Measurements from ENCODE around the gene DLG2. TPM values are rescaled to one million over a fixed set of nuclear protein-coding genes. Genes with fewer than 3 reads are reported as not detected.

The DLG2 gene
- total RNA-seq, 4 donors from 2014 or later, result 37.9 to 71.5 (median 44.9) TPM

DNA sequence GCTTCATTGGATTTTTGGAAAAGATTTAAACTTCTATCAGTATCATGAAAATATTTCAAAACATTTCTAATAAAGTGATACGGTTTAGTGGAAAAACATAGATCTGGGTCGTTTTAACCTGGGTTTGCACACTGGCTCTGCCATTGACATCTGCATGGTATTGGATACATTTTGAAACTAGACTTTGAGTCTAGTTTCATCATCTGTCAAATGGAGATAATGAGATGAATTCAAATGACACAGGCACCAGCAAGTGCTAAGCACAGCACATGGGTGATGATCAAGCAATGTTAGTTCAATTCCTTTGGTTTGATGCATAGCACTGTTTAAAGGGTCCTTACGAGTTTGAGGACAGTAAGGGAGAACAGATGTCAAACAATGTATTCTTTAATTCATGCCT lies 1522.0 kb downstream of the DLG2 start:
- Histone ChIP-seq H3K9me3 (no peaks in the 10 kb centered on the region), H3K27ac (no peak overlapping the region), H3K4me3 (no peak overlapping the region), H3K36me3 (no peaks in the 10 kb centered on the region), H3K4me1 (no peaks in the 10 kb centered on the region), H3K27me3 (no peaks in the 10 kb centered on the region)
- TF ChIP-seq, protein P1, sequence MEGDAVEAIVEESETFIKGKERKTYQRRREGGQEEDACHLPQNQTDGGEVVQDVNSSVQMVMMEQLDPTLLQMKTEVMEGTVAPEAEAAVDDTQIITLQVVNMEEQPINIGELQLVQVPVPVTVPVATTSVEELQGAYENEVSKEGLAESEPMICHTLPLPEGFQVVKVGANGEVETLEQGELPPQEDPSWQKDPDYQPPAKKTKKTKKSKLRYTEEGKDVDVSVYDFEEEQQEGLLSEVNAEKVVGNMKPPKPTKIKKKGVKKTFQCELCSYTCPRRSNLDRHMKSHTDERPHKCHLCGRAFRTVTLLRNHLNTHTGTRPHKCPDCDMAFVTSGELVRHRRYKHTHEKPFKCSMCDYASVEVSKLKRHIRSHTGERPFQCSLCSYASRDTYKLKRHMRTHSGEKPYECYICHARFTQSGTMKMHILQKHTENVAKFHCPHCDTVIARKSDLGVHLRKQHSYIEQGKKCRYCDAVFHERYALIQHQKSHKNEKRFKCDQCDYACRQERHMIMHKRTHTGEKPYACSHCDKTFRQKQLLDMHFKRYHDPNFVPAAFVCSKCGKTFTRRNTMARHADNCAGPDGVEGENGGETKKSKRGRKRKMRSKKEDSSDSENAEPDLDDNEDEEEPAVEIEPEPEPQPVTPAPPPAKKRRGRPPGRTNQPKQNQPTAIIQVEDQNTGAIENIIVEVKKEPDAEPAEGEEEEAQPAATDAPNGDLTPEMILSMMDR (IDR thresholded peaks at IDR 0.05), result no peak
- no peak for TF ChIP-seq POLR2A (IDR thresholded peaks at IDR 0.05)
- no peak for TF ChIP-seq POLR2AphosphoS5 (IDR thresholded peaks at IDR 0.05)
- no peak for TF ChIP-seq EP300 (IDR thresholded peaks at IDR 0.05)
- no peak for DNase-seq (ENCODE audit: low spot score in 2 of 2)
- 84% methylated on average over 3 of the region's 3 CpGs for WGBS

DNA sequence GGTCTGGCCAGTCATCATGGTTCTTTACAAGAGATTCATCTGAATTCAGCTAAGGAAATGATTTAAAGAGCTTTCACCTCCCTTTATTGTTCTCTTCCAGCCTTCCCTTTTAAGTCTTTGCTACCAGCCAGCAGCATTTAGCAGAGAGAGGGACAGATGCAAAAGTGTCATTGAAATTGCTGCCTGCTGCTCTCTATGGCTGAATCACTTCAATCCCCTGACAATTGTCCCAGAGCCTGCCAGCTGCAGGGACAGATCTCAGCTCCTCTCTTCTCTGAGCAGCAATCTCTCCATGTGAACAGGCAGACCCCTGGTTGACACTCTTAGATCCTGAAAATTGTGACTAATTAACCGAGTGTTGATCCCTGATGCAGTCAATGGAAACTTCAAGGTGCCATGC lies 1524.0 kb downstream of the DLG2 start:
- Histone ChIP-seq H3K27me3 (no peaks in the 10 kb centered on the region), H3K9me3 (no peaks in the 10 kb centered on the region), H3K27ac (no peak overlapping the region), H3K4me1 (no peaks in the 10 kb centered on the region), H3K4me3 (no peak overlapping the region), H3K36me3 (no peaks in the 10 kb centered on the region)
- TF ChIP-seq EP300 (IDR thresholded peaks at IDR 0.05) (no peak), POLR2AphosphoS5 (IDR thresholded peaks at IDR 0.05) (no peak)
- TF ChIP-seq, protein P1 (IDR thresholded peaks at IDR 0.05), result no peak
- no peak for DNase-seq (ENCODE audit: low spot score in 2 of 2)
- 71% methylated on average over 1 of the region's 1 CpG for WGBS

DNA sequence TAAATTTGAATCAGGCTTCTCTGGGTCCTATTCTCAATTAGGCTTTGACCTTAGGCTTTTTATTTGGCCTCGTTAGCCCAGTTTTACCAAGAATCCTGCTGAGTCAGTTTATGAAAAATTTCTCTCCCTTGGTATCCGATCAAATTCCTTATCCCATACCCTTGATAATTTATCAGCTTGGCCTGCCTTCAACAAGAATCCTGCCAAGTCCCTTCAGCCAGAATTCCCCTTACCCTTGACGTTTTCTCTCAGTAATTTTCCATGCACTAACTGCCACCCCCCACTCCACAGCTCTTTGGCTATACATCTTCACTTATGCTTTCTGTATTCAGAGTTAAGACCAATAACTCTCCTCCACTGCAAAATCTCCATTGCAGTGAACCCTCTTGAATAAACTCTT lies 1530.0 kb downstream of the DLG2 start:
- TF ChIP-seq POLR2AphosphoS5 (IDR thresholded peaks at IDR 0.05), result no peak
- TF ChIP-seq EP300 (IDR thresholded peaks at IDR 0.05), result no peak
- TF ChIP-seq, protein P1 (IDR thresholded peaks at IDR 0.05), result no peak
- TF ChIP-seq POLR2A (IDR thresholded peaks at IDR 0.05), result no peak
- Histone ChIP-seq H3K27ac (no peak overlapping the region), H3K9me3 (no peaks in the 10 kb centered on the region), H3K4me3 (no peak overlapping the region), H3K27me3 (no peaks in the 10 kb centered on the region), H3K4me1 (no peaks in the 10 kb centered on the region), H3K36me3 (no peaks in the 10 kb centered on the region)
- DNase-seq (ENCODE audit: low spot score in 2 of 2), result no peak
- WGBS, result 33% methylated on average over 3 of the region's 3 CpGs

DNA sequence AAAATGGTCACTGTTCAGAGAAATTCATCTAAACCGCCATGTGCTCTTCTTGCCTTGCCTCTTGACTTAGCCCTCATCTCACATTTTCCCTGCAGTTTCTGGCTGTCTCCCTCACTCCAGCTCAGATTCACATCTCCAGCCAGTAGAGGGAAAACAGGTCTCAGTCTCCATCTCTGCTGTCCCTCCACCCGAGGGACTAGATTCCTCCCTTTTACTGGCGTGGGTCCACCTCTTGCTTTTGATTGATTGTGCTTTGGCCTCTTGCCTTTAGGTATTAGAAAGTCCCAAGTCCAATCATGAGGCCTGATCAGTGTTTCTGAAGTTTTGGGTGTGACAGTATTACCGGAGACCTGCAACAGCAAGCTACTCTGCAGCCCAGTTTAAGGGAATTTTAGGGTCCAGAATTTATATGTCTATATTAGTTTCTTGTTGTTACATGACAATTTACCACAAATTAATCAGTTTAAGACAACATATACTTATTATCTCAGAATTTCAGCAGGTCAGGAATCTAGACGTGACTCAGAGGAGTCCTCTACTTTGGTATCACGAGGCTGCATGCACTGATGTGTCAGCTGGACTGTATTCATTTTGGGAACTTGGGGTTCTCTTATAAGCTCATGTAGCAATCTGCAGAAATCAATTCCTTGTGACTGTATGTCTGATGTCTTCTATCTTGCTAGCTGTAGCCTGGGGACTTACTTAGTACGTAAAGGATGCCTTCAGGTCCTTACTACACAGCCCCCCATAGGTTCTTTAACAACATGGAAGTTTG lies 1535.7 kb downstream of the DLG2 start:
- Histone ChIP-seq H3K4me1 (no peaks in the 10 kb centered on the region), H3K9me3 (no peaks in the 10 kb centered on the region), H3K36me3 (no peaks in the 10 kb centered on the region), H3K27ac (no peak overlapping the region), H3K4me3 (no peak overlapping the region), H3K27me3 (no peaks in the 10 kb centered on the region)
- 75% methylated on average over 7 of the region's 7 CpGs for WGBS
- TF ChIP-seq POLR2AphosphoS5 (IDR thresholded peaks at IDR 0.05) (no peak), POLR2A (IDR thresholded peaks at IDR 0.05) (no peak), EP300 (IDR thresholded peaks at IDR 0.05) (no peak)
- TF ChIP-seq, protein P1 (IDR thresholded peaks at IDR 0.05), result no peak
- no peak for DNase-seq (ENCODE audit: low spot score in 2 of 2)

DNA sequence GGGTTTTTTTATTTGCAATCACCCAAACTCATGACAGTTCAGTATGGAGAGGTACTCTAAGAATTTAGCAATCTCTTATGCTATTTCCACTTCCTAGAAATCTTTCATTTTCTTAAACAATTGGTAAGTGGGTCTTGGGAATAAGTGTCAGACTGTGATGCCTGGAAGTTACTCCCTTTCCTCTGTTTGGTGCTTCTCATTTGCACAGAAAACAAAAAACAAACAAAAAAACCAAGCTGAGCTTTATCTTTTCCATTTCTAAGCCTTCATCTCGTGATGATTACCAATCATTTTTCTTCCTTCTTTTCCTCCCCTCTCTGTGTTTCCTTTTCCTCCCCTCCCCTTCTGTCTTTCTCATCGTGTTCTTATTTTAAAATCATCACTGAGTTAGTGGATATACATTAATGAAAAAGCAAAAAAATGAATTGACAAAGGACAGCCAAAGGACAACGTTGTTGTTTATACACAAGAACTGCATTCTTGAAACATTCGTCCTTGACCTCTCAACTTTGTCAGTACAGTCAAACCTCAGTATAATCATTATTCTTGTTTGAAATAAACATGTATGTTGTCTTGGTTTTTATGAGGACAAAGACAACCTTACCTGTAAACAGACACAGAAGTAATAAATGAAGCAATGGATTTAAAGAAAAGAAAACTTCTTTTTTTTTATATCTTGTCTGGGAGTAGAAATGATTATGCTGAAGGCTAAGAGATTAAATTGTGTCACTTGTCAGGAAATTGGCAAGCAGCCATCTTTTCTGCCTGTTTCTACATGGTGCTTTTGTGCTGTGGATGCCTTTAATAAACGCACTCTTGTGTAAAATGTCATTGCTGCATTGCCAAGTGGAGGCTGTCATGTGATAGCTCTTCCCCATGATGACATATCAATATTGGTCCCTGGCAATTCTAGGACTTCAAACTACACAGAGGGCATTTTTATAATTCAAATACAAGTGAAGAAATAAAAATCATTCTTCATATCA lies 1537.8 kb downstream of the DLG2 start:
- Histone ChIP-seq H3K4me1 (no peaks in the 10 kb centered on the region), H3K27me3 (no peaks in the 10 kb centered on the region), H3K36me3 (no peaks in the 10 kb centered on the region), H3K9me3 (no peaks in the 10 kb centered on the region), H3K27ac (no peak overlapping the region), H3K4me3 (no peak overlapping the region)
- no peak for TF ChIP-seq EP300 (IDR thresholded peaks at IDR 0.05)
- no peak for TF ChIP-seq POLR2AphosphoS5 (IDR thresholded peaks at IDR 0.05)
- TF ChIP-seq, protein P1 (IDR thresholded peaks at IDR 0.05), result no peak
- TF ChIP-seq POLR2A (IDR thresholded peaks at IDR 0.05), result no peak
- no peak for DNase-seq (ENCODE audit: low spot score in 2 of 2)
- 34% methylated on average over 5 of the region's 5 CpGs for WGBS

All from suprapubic skin (tissue), 4 donors.